ENCODE results near the gene PPP1R2. TPM values are rescaled to one million over a fixed set of nuclear protein-coding genes. Genes with fewer than 3 reads are reported as not detected.

The PPP1R2 gene
- total RNA-seq, 2 experiments from 2014 or later: 101 to 105 TPM

DNA sequence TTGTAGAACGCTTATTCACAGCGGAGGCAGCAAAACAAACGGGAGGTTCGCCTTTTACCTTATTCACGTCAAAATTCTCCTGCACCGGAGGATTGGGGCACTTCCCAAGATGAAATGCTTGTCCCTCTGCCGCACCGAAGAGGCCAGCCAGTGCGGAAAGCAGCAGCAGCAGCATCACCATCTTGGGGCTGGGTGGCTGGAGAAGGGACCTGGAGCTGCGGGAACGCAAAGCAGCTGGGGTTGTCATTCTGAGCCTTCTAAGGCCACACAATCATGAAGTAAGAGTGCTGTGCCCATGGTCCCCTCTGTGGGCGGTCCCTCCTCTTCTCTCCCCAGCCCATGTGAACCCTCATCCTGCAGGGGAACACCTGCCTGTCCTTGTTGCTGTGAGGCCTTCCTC lies 36.2 kb upstream of the PPP1R2 start:
- ChIA-PET CTCF (no interaction called here), POLR2A (no interaction called here)
- no peak overlapping the region for H3K27ac Mint-ChIP-seq
- intact Hi-C loops (cut with micrococcal nuclease): no loop called here
- no peak for DNase-seq
- H3K27me3 Mint-ChIP-seq: peaks cover 2% of the 10 kb centered on the region
- H3K4me3 Mint-ChIP-seq: no peak overlapping the region
- peaks cover 3% of the 10 kb centered on the region for H3K4me1 Mint-ChIP-seq (ENCODE audit: low read depth)
- H3K36me3 Mint-ChIP-seq: no peaks in the 10 kb centered on the region
- no peaks in the 10 kb centered on the region for H3K9me3 Mint-ChIP-seq

DNA sequence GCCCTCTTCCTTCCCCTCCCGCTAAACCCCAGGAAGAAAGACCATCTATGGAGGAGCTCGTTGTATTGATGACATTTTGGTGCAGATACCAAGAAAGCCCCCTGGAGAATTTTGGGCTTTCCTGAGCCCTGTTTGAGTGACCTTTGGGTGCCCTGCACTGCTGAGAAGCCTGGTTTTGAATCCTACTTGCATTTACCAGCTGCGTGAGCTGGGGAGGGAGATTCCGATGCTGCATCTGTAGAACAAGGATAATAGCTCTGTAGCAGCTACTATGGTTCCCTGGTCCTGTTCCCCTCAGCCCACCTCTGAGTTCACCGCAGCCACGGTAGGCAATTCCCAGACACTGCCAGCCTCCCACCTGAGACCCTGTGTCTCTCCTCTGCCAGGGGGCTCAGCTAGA lies 35.4 kb upstream of the PPP1R2 start:
- no peaks in the 10 kb centered on the region for H3K4me1 Mint-ChIP-seq (ENCODE audit: low read depth)
- CTCF ChIA-PET: no interaction called here

DNA sequence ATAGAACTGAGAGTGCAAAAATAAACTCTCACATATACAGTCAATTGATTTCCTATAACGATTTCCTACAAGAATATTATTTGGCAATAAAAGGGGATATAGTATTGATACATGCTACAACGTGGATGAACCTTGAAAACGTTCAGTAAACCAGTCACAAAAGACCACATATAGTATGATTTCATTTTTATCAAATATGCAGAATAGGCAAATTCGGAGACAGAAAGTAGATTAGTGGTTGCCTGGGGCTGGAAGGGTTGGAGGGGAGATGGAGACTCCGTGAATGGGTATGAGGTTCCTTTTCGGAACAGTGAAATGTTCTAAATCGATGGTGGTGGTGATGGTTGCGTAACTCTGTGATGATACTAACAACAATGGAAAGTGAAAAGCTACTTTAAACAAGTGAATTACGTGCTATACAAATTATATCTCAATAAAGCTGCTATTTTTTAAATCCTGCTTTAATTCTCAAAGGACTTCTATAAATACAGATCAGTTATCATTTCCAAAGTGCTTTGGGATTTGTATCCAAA lies 34.6 kb upstream of the PPP1R2 start:
- CTCF ChIA-PET: no interaction called here
- H3K4me1 Mint-ChIP-seq (ENCODE audit: low read depth): no peaks in the 10 kb centered on the region
- no peak overlapping the region for H3K4me3 Mint-ChIP-seq

More for the DNA sequence above, 35.4 kb upstream of the PPP1R2 start:
- Mint-ChIP-seq H3K27ac (no peak overlapping the region), H3K9me3 (no peaks in the 10 kb centered on the region), H3K4me3 (no peak overlapping the region), H3K27me3 (peaks cover 2% of the 10 kb centered on the region), H3K36me3 (no peaks in the 10 kb centered on the region)
- POLR2A ChIA-PET: no interaction called here
- intact Hi-C loops (cut with micrococcal nuclease): no loop called here
- DNase-seq: no peak

DNA sequence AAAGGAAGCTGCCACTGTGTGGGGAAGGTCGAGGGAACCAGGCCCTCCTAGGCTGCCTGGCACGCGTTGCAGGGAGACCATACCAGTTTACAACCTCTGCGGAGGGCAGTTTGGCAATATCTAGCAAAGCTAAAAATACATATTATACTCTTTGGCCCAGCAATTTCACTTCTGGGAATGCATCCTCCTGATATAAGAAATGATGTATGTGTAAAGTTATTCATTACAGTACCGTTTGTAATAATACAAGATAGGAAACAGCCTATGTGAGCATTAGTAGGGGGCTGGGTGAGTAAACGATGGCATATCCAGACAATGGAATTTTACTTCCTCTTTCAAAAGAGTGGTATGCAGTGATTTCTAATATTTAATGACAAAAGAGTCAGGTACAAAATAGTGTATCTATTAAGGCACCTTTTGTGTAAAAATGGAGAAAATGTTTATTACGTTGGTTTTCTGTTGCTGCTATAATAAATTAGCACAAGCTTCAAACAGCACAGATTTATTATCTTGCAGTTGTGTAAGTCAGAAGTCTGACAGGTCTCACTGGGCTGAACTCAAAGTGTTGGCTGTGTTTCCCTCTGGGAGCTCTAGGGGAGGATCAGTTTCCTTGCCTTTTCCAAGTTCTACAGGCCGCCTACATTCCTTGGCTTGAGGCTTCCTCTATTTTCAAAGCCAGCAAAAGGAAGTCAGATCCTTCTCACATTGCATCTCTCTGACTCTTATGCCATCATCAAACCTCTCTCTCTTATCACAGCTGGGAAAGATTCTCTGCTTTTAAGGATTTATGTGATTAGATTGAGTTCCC lies 31.6 kb upstream of the PPP1R2 start:
- Mint-ChIP-seq H3K9me3 (no peaks in the 10 kb centered on the region), H3K36me3 (no peaks in the 10 kb centered on the region), H3K27ac (no peak overlapping the region), H3K4me1 (ENCODE audit: low read depth) (no peaks in the 10 kb centered on the region), H3K27me3 (peaks cover 2% of the 10 kb centered on the region), H3K4me3 (no peak overlapping the region)
- no peak for DNase-seq
- CTCF ChIA-PET: no interaction called here
- POLR2A ChIA-PET: no interaction called here
- intact Hi-C loops (cut with micrococcal nuclease): no loop called here

More for the DNA sequence above, 34.6 kb upstream of the PPP1R2 start:
- DNase-seq: no peak
- Mint-ChIP-seq H3K9me3 (no peaks in the 10 kb centered on the region), H3K36me3 (no peaks in the 10 kb centered on the region), H3K27me3 (peaks cover 2% of the 10 kb centered on the region), H3K27ac (no peak overlapping the region)
- POLR2A ChIA-PET: no interaction called here
- intact Hi-C loops (cut with micrococcal nuclease): no loop called here

DNA sequence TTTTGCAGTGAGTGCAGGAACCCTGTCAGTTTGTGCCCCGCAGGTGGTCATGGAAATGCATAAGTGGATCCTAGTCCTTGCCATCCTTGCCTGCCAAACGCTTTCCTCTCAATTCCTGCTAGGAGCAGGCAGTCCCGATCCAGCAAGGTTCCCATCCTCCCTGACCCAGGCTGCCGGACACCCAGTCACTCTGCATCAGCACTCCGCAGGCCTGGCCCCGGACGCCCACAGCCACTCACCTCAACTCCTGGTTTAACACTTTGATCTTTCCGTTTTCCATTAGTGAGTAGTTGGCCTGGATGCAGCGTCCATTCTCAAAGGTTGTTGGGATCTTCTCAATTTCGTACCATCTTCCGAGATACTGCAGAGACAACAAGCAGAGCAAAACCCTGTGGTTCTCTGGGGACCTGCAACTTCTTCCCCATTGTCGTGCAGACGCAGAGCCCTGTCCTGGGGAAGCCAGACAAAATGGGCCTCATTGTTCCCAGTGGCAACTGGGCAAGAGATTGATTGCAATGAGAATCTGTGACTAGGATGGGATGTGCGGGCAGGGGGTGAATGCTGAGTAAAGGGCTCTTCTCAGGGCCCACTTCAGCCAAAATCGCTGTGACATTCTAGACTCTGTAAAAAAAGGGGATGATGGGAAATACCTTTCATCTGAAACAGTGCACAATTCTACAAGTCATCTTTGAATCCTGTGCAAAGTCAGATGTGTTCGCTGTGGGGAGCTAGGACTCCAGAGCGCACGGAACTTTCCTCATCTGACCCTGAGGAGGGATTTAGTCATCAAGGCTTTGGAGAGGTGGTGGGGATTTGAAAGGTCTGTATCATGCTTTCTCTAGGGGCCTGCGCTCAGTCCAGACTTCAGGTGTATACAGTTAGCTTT lies 30.7 kb upstream of the PPP1R2 start:
- Mint-ChIP-seq H3K27ac (no peak overlapping the region), H3K9me3 (no peaks in the 10 kb centered on the region), H3K36me3 (no peaks in the 10 kb centered on the region), H3K4me3 (no peak overlapping the region), H3K27me3 (no peaks in the 10 kb centered on the region), H3K4me1 (ENCODE audit: low read depth) (no peaks in the 10 kb centered on the region)
- POLR2A ChIA-PET: no interaction called here
- no peak for DNase-seq
- intact Hi-C loops (cut with micrococcal nuclease): no loop called here
- CTCF ChIA-PET: no interaction called here

DNA sequence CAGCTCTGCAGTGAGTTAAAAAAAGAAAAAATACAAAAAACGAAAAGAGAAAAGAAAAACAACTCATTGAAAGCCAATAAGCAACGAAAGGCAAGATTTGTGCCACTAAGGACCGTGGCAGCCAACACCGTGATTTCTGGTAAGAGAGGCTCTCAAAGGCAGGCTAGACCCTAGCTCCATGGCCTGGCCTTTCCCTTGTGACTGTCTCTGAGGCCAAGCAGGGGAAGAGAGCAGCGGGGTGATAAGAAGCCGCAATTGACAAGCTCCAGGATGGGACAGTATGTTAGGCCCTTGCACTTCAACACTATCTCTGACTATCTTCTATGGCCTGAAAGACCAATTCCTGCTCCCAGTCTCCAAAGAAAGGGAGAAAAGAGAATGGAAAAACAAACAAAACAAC lies 28.2 kb upstream of the PPP1R2 start:
- Mint-ChIP-seq H3K9me3 (no peaks in the 10 kb centered on the region), H3K27ac (no peak overlapping the region), H3K4me1 (ENCODE audit: low read depth) (no peaks in the 10 kb centered on the region), H3K4me3 (no peak overlapping the region), H3K27me3 (no peaks in the 10 kb centered on the region), H3K36me3 (no peaks in the 10 kb centered on the region)
- CTCF ChIA-PET: interaction anchor here (0.8 kb wide), 1 partner anchor 300 kb away, joined by 3 read pairs; the partner anchor contains the start of gene XXYLT1
- intact Hi-C loops (cut with micrococcal nuclease): no loop called here
- DNase-seq: no peak
- POLR2A ChIA-PET: no interaction called here

DNA sequence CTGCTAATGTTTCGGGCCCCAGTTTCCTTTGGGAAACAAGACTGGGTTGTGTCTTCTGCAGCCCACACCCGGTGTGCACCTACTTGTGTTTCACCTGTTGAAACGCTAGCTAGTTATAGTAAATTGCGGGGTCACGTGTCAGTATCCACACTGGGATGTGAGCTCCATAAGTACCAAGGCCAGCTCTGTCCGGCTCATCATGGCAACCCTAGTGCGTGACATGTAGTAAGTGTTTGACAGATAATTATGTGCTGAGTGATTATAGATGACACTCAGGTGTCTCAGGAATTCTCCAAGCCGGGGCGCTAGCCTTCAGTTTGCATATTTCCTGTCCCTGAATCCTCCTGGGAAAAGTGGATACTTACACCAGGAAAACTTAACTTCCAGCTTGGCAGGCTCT lies 27.8 kb upstream of the PPP1R2 start:
- H3K36me3 Mint-ChIP-seq: no peaks in the 10 kb centered on the region
- no peaks in the 10 kb centered on the region for H3K9me3 Mint-ChIP-seq
- H3K4me3 Mint-ChIP-seq: no peak overlapping the region
- POLR2A ChIA-PET: no interaction called here
- no peak overlapping the region for H3K27ac Mint-ChIP-seq
- CTCF ChIA-PET: interaction anchor here (0.8 kb wide), 1 partner anchor 300 kb away, joined by 3 read pairs; the partner anchor contains the start of gene XXYLT1
- H3K4me1 Mint-ChIP-seq (ENCODE audit: low read depth): no peaks in the 10 kb centered on the region
- intact Hi-C loops (cut with micrococcal nuclease): no loop called here
- H3K27me3 Mint-ChIP-seq: no peaks in the 10 kb centered on the region
- DNase-seq: no peak

DNA sequence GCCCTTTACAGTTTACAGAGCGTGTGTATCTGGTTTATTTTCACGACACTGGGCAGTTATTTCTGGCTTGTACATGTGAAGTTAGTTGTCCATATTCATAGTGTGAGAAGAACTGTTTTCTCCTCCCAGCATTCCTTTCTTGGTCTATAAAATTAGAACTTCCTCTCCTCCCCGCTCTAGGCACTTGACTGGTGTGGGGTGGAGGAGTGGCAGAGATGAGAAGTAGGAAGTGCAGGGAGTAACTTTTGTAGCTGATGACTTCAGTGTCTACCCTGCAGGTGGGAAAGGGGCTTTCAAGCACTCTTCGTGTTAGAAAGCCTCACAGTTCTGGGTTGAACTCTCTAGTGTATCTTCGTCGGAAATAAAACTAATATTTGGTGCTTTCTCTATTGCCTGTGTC lies 27.2 kb upstream of the PPP1R2 start:
- no peaks in the 10 kb centered on the region for H3K9me3 Mint-ChIP-seq
- intact Hi-C loops (cut with micrococcal nuclease): no loop called here
- H3K36me3 Mint-ChIP-seq: no peaks in the 10 kb centered on the region
- DNase-seq: no peak
- H3K4me3 Mint-ChIP-seq: no peak overlapping the region
- POLR2A ChIA-PET: no interaction called here
- no peak overlapping the region for H3K27ac Mint-ChIP-seq
- no peaks in the 10 kb centered on the region for H3K27me3 Mint-ChIP-seq
- no peaks in the 10 kb centered on the region for H3K4me1 Mint-ChIP-seq (ENCODE audit: low read depth)
- CTCF ChIA-PET: no interaction called here

DNA sequence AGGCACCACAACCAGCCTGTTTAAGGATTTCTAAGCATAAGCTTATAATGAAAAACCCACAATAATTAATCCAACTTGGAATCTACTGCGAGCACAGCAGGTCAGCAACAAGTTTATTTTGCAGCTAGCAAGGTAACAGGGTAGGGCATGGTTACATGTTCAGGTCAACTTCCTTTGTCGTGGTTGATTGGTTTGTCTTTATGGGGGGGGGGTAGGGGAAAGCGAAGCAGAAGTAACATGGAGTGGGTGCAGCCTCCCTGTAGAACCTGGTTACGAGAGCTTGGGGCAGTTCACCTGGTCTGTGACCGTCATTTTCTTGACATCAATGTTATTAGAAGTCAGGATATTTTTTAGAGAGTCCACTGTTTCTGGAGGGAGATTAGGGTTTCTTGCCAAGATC lies 25.5 kb upstream of the PPP1R2 start:
- Mint-ChIP-seq H3K27me3 (no peaks in the 10 kb centered on the region), H3K4me3 (no peak overlapping the region), H3K27ac (no peak overlapping the region), H3K4me1 (ENCODE audit: low read depth) (no peaks in the 10 kb centered on the region), H3K9me3 (no peaks in the 10 kb centered on the region), H3K36me3 (no peaks in the 10 kb centered on the region)
- POLR2A ChIA-PET: no interaction called here
- intact Hi-C loops (cut with micrococcal nuclease): no loop called here
- CTCF ChIA-PET: no interaction called here
- DNase-seq: no peak

DNA sequence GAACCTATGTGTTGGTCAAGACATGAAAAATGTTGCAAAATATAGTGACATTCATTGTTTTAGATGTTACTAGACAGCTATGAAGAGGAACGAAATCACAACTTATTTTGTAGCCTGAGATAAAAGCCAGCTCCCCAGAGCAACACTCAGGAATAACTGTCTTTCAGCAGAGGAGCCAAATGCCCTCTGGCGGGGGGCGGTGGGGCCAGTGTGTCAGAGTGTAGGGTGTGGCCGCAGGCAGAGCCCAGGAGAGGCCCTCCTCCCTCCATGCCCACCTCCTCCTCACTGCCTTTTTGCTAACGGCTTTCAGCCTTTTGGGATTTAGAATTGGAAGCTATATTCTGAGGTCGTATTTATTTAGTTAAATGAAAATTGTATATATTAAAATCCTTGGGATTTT lies 23.7 kb upstream of the PPP1R2 start:
- no peak overlapping the region for H3K27ac Mint-ChIP-seq
- no peak overlapping the region for H3K4me3 Mint-ChIP-seq
- CTCF ChIA-PET: no interaction called here
- no peaks in the 10 kb centered on the region for H3K27me3 Mint-ChIP-seq
- no peaks in the 10 kb centered on the region for H3K4me1 Mint-ChIP-seq (ENCODE audit: low read depth)
- no peak for DNase-seq
- H3K36me3 Mint-ChIP-seq: no peaks in the 10 kb centered on the region
- no peaks in the 10 kb centered on the region for H3K9me3 Mint-ChIP-seq
- POLR2A ChIA-PET: no interaction called here
- intact Hi-C loops (cut with micrococcal nuclease): no loop called here

DNA sequence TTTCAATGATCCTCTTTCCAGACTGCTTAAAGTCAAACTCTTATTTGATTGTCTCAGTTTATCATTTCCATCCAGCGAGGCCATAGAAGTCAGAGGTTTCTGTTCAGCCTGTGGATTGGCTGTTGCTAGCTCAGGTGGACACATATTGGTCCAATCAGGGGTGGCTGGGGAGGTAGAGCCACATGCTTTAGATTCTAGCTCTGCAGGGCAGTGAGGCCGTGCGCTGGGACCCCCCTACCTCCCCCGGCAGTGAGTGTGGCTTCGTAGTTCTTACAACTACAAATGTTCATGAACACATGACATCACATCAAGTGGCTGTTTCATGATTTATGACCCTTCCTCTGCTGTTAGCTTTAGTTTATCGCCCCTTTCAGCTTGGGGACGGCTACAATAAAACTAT lies 22.6 kb upstream of the PPP1R2 start:
- H3K36me3 Mint-ChIP-seq: no peaks in the 10 kb centered on the region
- no peak overlapping the region for H3K27ac Mint-ChIP-seq
- intact Hi-C loops (cut with micrococcal nuclease): no loop called here
- no peaks in the 10 kb centered on the region for H3K4me1 Mint-ChIP-seq (ENCODE audit: low read depth)
- no peaks in the 10 kb centered on the region for H3K27me3 Mint-ChIP-seq
- H3K9me3 Mint-ChIP-seq: no peaks in the 10 kb centered on the region
- no peak for DNase-seq
- H3K4me3 Mint-ChIP-seq: no peak overlapping the region
- CTCF ChIA-PET: interaction anchor here (1.1 kb wide), 1 partner anchor 9 kb away, joined by 3 read pairs; no protein-coding TSS in a partner anchor
- POLR2A ChIA-PET: no interaction called here

DNA sequence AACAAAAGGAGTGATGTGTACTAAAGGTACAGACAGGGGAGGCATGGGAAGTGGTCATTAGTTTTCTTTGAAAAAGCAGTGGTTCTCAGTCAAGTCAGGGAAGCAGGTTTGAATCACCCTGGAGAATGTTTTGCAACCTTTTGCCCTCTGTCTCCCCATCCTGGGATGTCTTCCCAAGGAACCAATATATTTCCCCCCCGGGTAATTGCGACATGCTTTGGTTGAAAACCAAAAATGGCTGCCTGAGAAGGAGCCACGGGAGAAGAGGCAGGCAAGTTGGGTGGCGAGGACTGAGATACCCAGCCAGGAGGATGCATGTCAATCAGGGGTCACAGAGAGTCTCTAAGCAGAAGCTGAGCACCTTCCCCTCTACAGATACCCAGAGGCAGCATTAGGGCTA lies 20.2 kb upstream of the PPP1R2 start:
- ChIA-PET POLR2A (no interaction called here), CTCF (interaction anchor here (0.6 to 2.5 kb wide), 2 partner anchors 46 to 287 kb away, joined by 3 to 7 read pairs; no protein-coding TSS in a partner anchor)
- H3K27me3 Mint-ChIP-seq: no peaks in the 10 kb centered on the region
- H3K4me3 Mint-ChIP-seq: no peak overlapping the region
- H3K4me1 Mint-ChIP-seq (ENCODE audit: low read depth): peaks cover 7% of the 10 kb centered on the region
- intact Hi-C loops (cut with micrococcal nuclease): no loop called here
- H3K27ac Mint-ChIP-seq: no peak overlapping the region
- H3K9me3 Mint-ChIP-seq: no peaks in the 10 kb centered on the region
- H3K36me3 Mint-ChIP-seq: no peaks in the 10 kb centered on the region
- no peak for DNase-seq
